HPDE6-E6E7 (cell line): ENCODE measurements around the gene CRPPA.
A peak's percentile ranks its signal among the peaks of the same experiment; 100 is the strongest.
"Not testable (repeated sequence)": the region's sequence is repeated elsewhere in the genome, so short reads cannot be mapped to it uniquely, and the experiment has no call there.

Experiments
- DNase-seq: peaks from one replicate; pipeline ENCODE4 v3.0.0; 2011; ENCODE audit warnings: missing footprints; ENCODE audit errors: extremely low spot score

Gene CRPPA

GRCh38 chr7:16421333-16422102 lies at the start of gene CRPPA:
Gene CRPPA, minus strand, starts transcription at chr7:16421538. Its CDS starts 216 bp downstream, at chr7:16421322.
- peak; percentile 33 for DNase-seq

GRCh38 chr7:16465469-16466361 lies 44.4 kb upstream of the CRPPA start, which contains the start of gene SOSTDC1:
Gene SOSTDC1, minus strand, starts transcription at chr7:16465738. Its CDS starts 70 bp downstream, at chr7:16465668.
- DNase-seq: peak; percentile 8

- DNase-seq: no peak
These were observed 42.8 kb upstream of the CRPPA start for GRCh38 chr7:16463949-16464715.

GRCh38 chr7:16463520-16463919 lies 42.2 kb upstream of the CRPPA start:
- no peak for DNase-seq

GRCh38 chr7:16462431-16462889 lies 41.1 kb upstream of the CRPPA start:
- no peak for DNase-seq

GRCh38 chr7:16460789-16461493 lies 39.6 kb upstream of the CRPPA start:
- no peak for DNase-seq

- DNase-seq: not testable (repeated sequence)
These were observed 35.0 kb upstream of the CRPPA start for GRCh38 chr7:16456303-16456702.

GRCh38 chr7:16455591-16455990 lies 34.3 kb upstream of the CRPPA start:
- DNase-seq: no peak

- DNase-seq: no peak
These were observed 29.0 kb upstream of the CRPPA start for GRCh38 chr7:16450366-16450765.

- DNase-seq: no peak
These were observed 26.5 kb upstream of the CRPPA start for GRCh38 chr7:16447876-16448275.

GRCh38 chr7:16446508-16446907 lies 25.2 kb upstream of the CRPPA start:
- no peak for DNase-seq

GRCh38 chr7:16443871-16444270 lies 22.5 kb upstream of the CRPPA start:
- not testable (repeated sequence) for DNase-seq

GRCh38 chr7:16438988-16439387 lies 17.6 kb upstream of the CRPPA start:
- no peak for DNase-seq

GRCh38 chr7:16436306-16436705 lies 15.0 kb upstream of the CRPPA start:
- no peak for DNase-seq

GRCh38 chr7:16433568-16434122 lies 12.3 kb upstream of the CRPPA start:
- no peak for DNase-seq

GRCh38 chr7:16432425-16432731 lies 11.0 kb upstream of the CRPPA start:
- no peak for DNase-seq

- peak; percentile 39 for DNase-seq
These were observed 10.5 kb upstream of the CRPPA start for GRCh38 chr7:16431646-16432424.

- DNase-seq: peak; percentile 21
These were observed 8.8 kb upstream of the CRPPA start for GRCh38 chr7:16430133-16430532.

GRCh38 chr7:16428672-16429071 lies 7.3 kb upstream of the CRPPA start:
- DNase-seq: no peak

- DNase-seq: no peak
These were observed 6.8 kb upstream of the CRPPA start for GRCh38 chr7:16428182-16428581.
